GM11168 (cell line): ENCODE measurements around the gene C17orf113.

ENCODE experiments used
- in situ Hi-C: fragments of 300-500 bp; cut with MboI; formaldehyde crosslinking; loops from one replicate; pipeline ENCODE4 v1.12.0; 2022; ENCODE audit warnings: low sequenced_read_pairs; ENCODE audit not compliant: unreplicated experiment

C17orf113 gene

GRCh38 chr17:42050393-42051012, at the start of gene C17orf113:
Gene C17orf113 (minus strand): TSS chr17:42050601. CDS start chr17:42043376, 7,225 bp downstream.
- in situ Hi-C loops: no loop called here

GRCh38 chr17:42098730-42099399, 48.5 kb upstream of the C17orf113 start:
- in situ Hi-C loops: no loop called here

- in situ Hi-C loops: no loop called here
Observed at GRCh38 chr17:42097691-42098631, 47.6 kb upstream of the C17orf113 start, which contains the start of gene ZNF385C. Gene ZNF385C (minus strand): TSS chr17:42098473. CDS start chr17:42063056, 35,417 bp downstream.

GRCh38 chr17:42096360-42097111, 46.1 kb upstream of the C17orf113 start:
- in situ Hi-C loops: no loop called here

- in situ Hi-C loops: no loop called here
Observed at GRCh38 chr17:42094375-42095069, 44.1 kb upstream of the C17orf113 start.

GRCh38 chr17:42092939-42093338, 42.5 kb upstream of the C17orf113 start:
- in situ Hi-C loops: no loop called here

- in situ Hi-C loops: no loop called here
Observed at GRCh38 chr17:42090964-42091790, 40.8 kb upstream of the C17orf113 start.

GRCh38 chr17:42088736-42089135, 38.3 kb upstream of the C17orf113 start:
- in situ Hi-C loops: no loop called here

GRCh38 chr17:42087736-42088705, 37.6 kb upstream of the C17orf113 start:
- in situ Hi-C loops: no loop called here

GRCh38 chr17:42087042-42087701, 36.8 kb upstream of the C17orf113 start:
- in situ Hi-C loops: no loop called here

- in situ Hi-C loops: no loop called here
Observed at GRCh38 chr17:42081516-42082129, 31.2 kb upstream of the C17orf113 start.

- in situ Hi-C loops: no loop called here
Observed at GRCh38 chr17:42079541-42079940, 29.1 kb upstream of the C17orf113 start.

- in situ Hi-C loops: no loop called here
Observed at GRCh38 chr17:42078396-42079043, 28.1 kb upstream of the C17orf113 start.

- in situ Hi-C loops: no loop called here
Observed at GRCh38 chr17:42077755-42078154, 27.4 kb upstream of the C17orf113 start.

GRCh38 chr17:42076797-42077559, 26.6 kb upstream of the C17orf113 start:
- in situ Hi-C loops: no loop called here
